ENCODE results near the gene MBNL1. TPM values are rescaled to one million over a fixed set of nuclear protein-coding genes. Genes with fewer than 3 reads are reported as not detected.

MBNL1 gene
- total RNA-seq, 1 experiment from 2014 or later, result 139 TPM

GRCh38 chr3:152377184-152377570 lies 108.4 kb downstream of the MBNL1 start:
- peaks cover 7% of the 10 kb centered on the region for H3K36me3 Mint-ChIP-seq (ENCODE audit: insufficient read depth, unreplicated experiment)
- ChIA-PET CTCF (interaction anchor here (0.6 kb wide), 1 partner anchor 1642 kb away, joined by 3 read pairs; no protein-coding TSS in a partner anchor), POLR2A (interaction anchor here (1.1 to 1.8 kb wide), 2 partner anchors 11 to 78 kb away, joined by 3 to 8 read pairs; no protein-coding TSS in a partner anchor)
- intact Hi-C loops (cut with micrococcal nuclease), result no loop called here
- peak overlapping the region; percentile 89 for H3K27ac Mint-ChIP-seq (ENCODE audit: low read depth, unreplicated experiment)
- DNase-seq (ENCODE audit: unreplicated experiment), result no peak
- H3K27me3 Mint-ChIP-seq (ENCODE audit: insufficient read depth, unreplicated experiment), result no peaks in the 10 kb centered on the region
- no TSS peak for BruUV-seq (replicated peaks)
- H3K4me1 Mint-ChIP-seq (ENCODE audit: insufficient read depth, unreplicated experiment), result peaks cover 22% of the 10 kb centered on the region
- peak overlapping the region; percentile 11 for H3K4me3 Mint-ChIP-seq (ENCODE audit: unreplicated experiment)
- no peak for TF ChIP-seq CTCF (IDR thresholded peaks at IDR 0.05; ENCODE audit: unreplicated experiment)
- no peaks in the 10 kb centered on the region for H3K9me3 Mint-ChIP-seq (ENCODE audit: unreplicated experiment)

GRCh38 chr3:152379415-152380042 lies 110.8 kb downstream of the MBNL1 start:
- DNase-seq (ENCODE audit: unreplicated experiment), result peak; percentile 49
- Mint-ChIP-seq H3K36me3 (ENCODE audit: insufficient read depth, unreplicated experiment) (peaks cover 7% of the 10 kb centered on the region), H3K9me3 (ENCODE audit: unreplicated experiment) (no peaks in the 10 kb centered on the region), H3K4me1 (ENCODE audit: insufficient read depth, unreplicated experiment) (peaks cover 30% of the 10 kb centered on the region), H3K4me3 (ENCODE audit: unreplicated experiment) (peak overlapping the region; percentile 6), H3K27ac (ENCODE audit: low read depth, unreplicated experiment) (peak overlapping the region; percentile 87), H3K27me3 (ENCODE audit: insufficient read depth, unreplicated experiment) (no peaks in the 10 kb centered on the region)
- intact Hi-C loops (cut with micrococcal nuclease), result no loop called here
- TF ChIP-seq CTCF (IDR thresholded peaks at IDR 0.05; ENCODE audit: unreplicated experiment), result no peak
- POLR2A ChIA-PET, result interaction anchor here (0.7 to 1.6 kb wide), 7 partner anchors 16 to 110 kb away, joined by 3 to 5 read pairs (median 3); partner anchors contain the start of gene MBNL1
- BruUV-seq (replicated peaks), result no TSS peak
- CTCF ChIA-PET, result interaction anchor here (0.5 kb wide), 1 partner anchor 1052 kb away, joined by 3 read pairs; no protein-coding TSS in a partner anchor

GRCh38 chr3:152380043-152380442 lies 111.3 kb downstream of the MBNL1 start:
- CTCF ChIA-PET, result interaction anchor here (0.6 kb wide), 2 partner anchors 10 to 69 kb away, joined by 3 read pairs; no protein-coding TSS in a partner anchor
- Mint-ChIP-seq H3K27ac (ENCODE audit: low read depth, unreplicated experiment) (peak overlapping the region; percentile 87), H3K9me3 (ENCODE audit: unreplicated experiment) (no peaks in the 10 kb centered on the region), H3K4me1 (ENCODE audit: insufficient read depth, unreplicated experiment) (peaks cover 29% of the 10 kb centered on the region), H3K36me3 (ENCODE audit: insufficient read depth, unreplicated experiment) (peaks cover 7% of the 10 kb centered on the region), H3K27me3 (ENCODE audit: insufficient read depth, unreplicated experiment) (no peaks in the 10 kb centered on the region), H3K4me3 (ENCODE audit: unreplicated experiment) (no peak overlapping the region)
- no peak for DNase-seq (ENCODE audit: unreplicated experiment)
- intact Hi-C loops (cut with micrococcal nuclease), result no loop called here
- no peak for TF ChIP-seq CTCF (IDR thresholded peaks at IDR 0.05; ENCODE audit: unreplicated experiment)
- BruUV-seq (replicated peaks), result no TSS peak
- POLR2A ChIA-PET, result interaction anchor here (0.7 to 2.4 kb wide), 5 partner anchors 12 to 95 kb away, joined by 3 to 6 read pairs (median 4); no protein-coding TSS in a partner anchor

GRCh38 chr3:152381881-152382295 lies 113.2 kb downstream of the MBNL1 start:
- no peaks in the 10 kb centered on the region for H3K27me3 Mint-ChIP-seq (ENCODE audit: insufficient read depth, unreplicated experiment)
- ChIA-PET CTCF (interaction anchor here (0.6 kb wide), 1 partner anchor 85 kb away, joined by 3 read pairs; no protein-coding TSS in a partner anchor), POLR2A (interaction anchor here (0.6 to 3.3 kb wide), 15 partner anchors 8 to 1146 kb away, joined by 3 to 20 read pairs (median 4); partner anchors contain the start of gene MBNL1)
- no peak for DNase-seq (ENCODE audit: unreplicated experiment)
- peak overlapping the region; percentile 73 for H3K4me3 Mint-ChIP-seq (ENCODE audit: unreplicated experiment)
- TF ChIP-seq CTCF (IDR thresholded peaks at IDR 0.05; ENCODE audit: unreplicated experiment), result no peak
- peaks cover 30% of the 10 kb centered on the region for H3K4me1 Mint-ChIP-seq (ENCODE audit: insufficient read depth, unreplicated experiment)
- peak overlapping the region; percentile 76 for H3K27ac Mint-ChIP-seq (ENCODE audit: low read depth, unreplicated experiment)
- BruUV-seq (replicated peaks), result no TSS peak
- intact Hi-C loops (cut with micrococcal nuclease), result no loop called here
- H3K36me3 Mint-ChIP-seq (ENCODE audit: insufficient read depth, unreplicated experiment), result peaks cover 9% of the 10 kb centered on the region
- no peaks in the 10 kb centered on the region for H3K9me3 Mint-ChIP-seq (ENCODE audit: unreplicated experiment)

All from MCF 10A (cell line).